PC-3 (cell line): ENCODE data around the gene SH3D19.

Experiments
- CTCF ChIP-seq: fragments of 300-600 bp; sonication (generic); conservative IDR thresholded peaks from 2 replicates; pipeline ENCODE4 v1.5.1; 2017; ENCODE audit warnings: antibody characterized with exemption, low read depth, mild to moderate bottlenecking, low read length
- EZH2 ChIP-seq: fragments of 300-600 bp; sonication (generic); IDR thresholded peaks from one replicate; pipeline ENCODE4 v1.6.1; 2017; ENCODE audit warnings: antibody characterized with exemption, mild to moderate bottlenecking, low read length; ENCODE audit not compliant: unreplicated experiment

- TF ChIP-seq EZH2 = no peak
- TF ChIP-seq CTCF = no peak
Observed at GRCh38 chr4:151291485-151291884, 33.9 kb downstream of the SH3D19 start.
